Small intestine (tissue), 7 donors: ENCODE results near the gene DMWD. TPM values are rescaled to one million over a fixed set of nuclear protein-coding genes. Genes with fewer than 3 reads are reported as not detected.

Experiments
- DNase-seq, 2 donors: peaks; one replicate each; pipeline versions ENCODE4 v3.0.0 to v3.0.0-alpha.2; 2013
- FAIRE-seq: peaks from 2 replicates; lab custom pipeline; 2012; peaks lifted over from hg19 to GRCh38; lab: Jason Lieb, UNC
- H3K27ac ChIP-seq, 3 donors: one replicate each; pipeline ENCODE4 v1.5.1; 2013; ENCODE audit warnings: low read length in 2 of 3, mild to moderate bottlenecking in 2 of 3, control low read depth in 1 of 3, inconsistent platforms in 1 of 3, low read depth in 1 of 3, moderate library complexity in 1 of 3
- H3K27me3 ChIP-seq, 3 donors: one replicate each; pipeline ENCODE4 v1.6.1; 2013; ENCODE audit warnings: low read length in 3 of 3, inconsistent platforms in 1 of 3; ENCODE audit not compliant: control insufficient read depth in 3 of 3, insufficient read depth in 3 of 3
- H3K36me3 ChIP-seq, 3 donors: one replicate each; pipeline ENCODE4 v1.6.1; 2013; ENCODE audit warnings: low read length in 3 of 3, inconsistent platforms in 1 of 3, low read depth in 1 of 3, mild to moderate bottlenecking in 1 of 3, moderate library complexity in 1 of 3; ENCODE audit not compliant: control insufficient read depth in 3 of 3, insufficient read depth in 2 of 3
- H3K4me1 ChIP-seq, 3 donors: one replicate each; pipeline ENCODE4 v1.6.1; 2013; ENCODE audit warnings: low read length in 2 of 3, inconsistent platforms in 1 of 3, low read depth in 1 of 3, mild to moderate bottlenecking in 1 of 3, moderate library complexity in 1 of 3; ENCODE audit not compliant: control insufficient read depth in 3 of 3, insufficient read depth in 2 of 3
- H3K4me3 ChIP-seq, 3 donors: one replicate each; pipeline ENCODE4 v1.5.1; 2013; ENCODE audit warnings: low read length in 3 of 3, control low read depth in 1 of 3, inconsistent platforms in 1 of 3, low read depth in 1 of 3, mild to moderate bottlenecking in 1 of 3, moderate library complexity in 1 of 3
- H3K9me3 ChIP-seq, 2 donors: one replicate each; pipeline ENCODE4 v1.6.1; 2013; ENCODE audit warnings: low read depth in 1 of 2, low read length in 1 of 2; ENCODE audit not compliant: control insufficient read depth in 2 of 2, insufficient read depth in 1 of 2
- WGBS, 3 donors: extraction: QIAGEN DNeasy Blood & Tissue Kit; methylation state at CpG; one replicate each; pipeline ENCODE4 v1.1.7; 2013; 5-methylcytosine and 5-hydroxymethylcytosine counted together
- polyA plus RNA-seq, 4 donors: library from polyadenylated mRNA; stranded (reverse) in 3 of 4; unstranded in 1 of 4; fragments of 200-250 nt in 3 of 4; fragments of 120-200 nt in 1 of 4; gene quantifications; one replicate each; pipeline versions ENCODE4 v1.2.1 to v1.2.3, GENCODE V29; 2013
- donor health status: healthy with polysubstance abuse.
- donor health status: control.
- donor health status: control.
- donor health status: Bipolar disorder and iron deficiency.
- donor health status: healthy.

DMWD gene
- polyA plus RNA-seq, 4 donors = 4.6 to 20.9 (median 11.9) TPM

GRCh38 chr19:45767881-45768654 is 24.6 kb downstream of the DMWD start:
- no peaks in the 10 kb centered on the region for H3K9me3 ChIP-seq
- H3K36me3 ChIP-seq = peaks cover 0 to 34% (median 0%) of the 10 kb centered on the region in 3 donors
- WGBS, 3 donors = 0 to 2% (median 1%) methylated on average over 84 to 102 of the region's 102 CpGs
- peak; percentile 39 to 80 for DNase-seq
- H3K4me3 ChIP-seq = peak overlapping the region; percentile 63 to 73 (median 68)
- peaks cover 0 to 14% (median 2%) of the 10 kb centered on the region in 3 donors for H3K27me3 ChIP-seq
- H3K4me1 ChIP-seq = peaks cover 1 to 51% (median 11%) of the 10 kb centered on the region in 3 donors
- no peak for FAIRE-seq
- H3K27ac ChIP-seq = peak overlapping the region; percentile 32 to 90 (median 84)

- no peak for FAIRE-seq
Observed at GRCh38 chr19:45767410-45767880, 25.2 kb downstream of the DMWD start.

GRCh38 chr19:45766869-45767346 is 25.7 kb downstream of the DMWD start:
- no peaks in the 10 kb centered on the region for H3K9me3 ChIP-seq
- peaks cover 0 to 14% (median 2%) of the 10 kb centered on the region in 3 donors for H3K27me3 ChIP-seq
- peak overlapping the region in 2 of 3 donors; percentile 84 to 90 for H3K27ac ChIP-seq
- H3K4me3 ChIP-seq = peak overlapping the region in 2 of 3 donors; percentile 68 to 73
- peaks cover 0 to 39% (median 2%) of the 10 kb centered on the region in 3 donors for H3K4me1 ChIP-seq
- H3K36me3 ChIP-seq = peaks cover 0 to 22% (median 0%) of the 10 kb centered on the region in 3 donors
- 25 to 36% (median 34%) methylated on average over 22 to 24 of the region's 24 CpGs for WGBS, 3 donors
- FAIRE-seq = no peak
- DNase-seq = no peak

More at GRCh38 chr19:45767410-45767880, 25.2 kb downstream of the DMWD start:
- DNase-seq = peak; percentile 32 to 76
- WGBS, 3 donors = 11 to 16% (median 11%) methylated on average over 22 to 31 of the region's 31 CpGs
- Histone ChIP-seq H3K27me3 (peaks cover 0 to 14% (median 2%) of the 10 kb centered on the region in 3 donors), H3K4me3 (peak overlapping the region; percentile 63 to 73 (median 68)), H3K9me3 (no peaks in the 10 kb centered on the region), H3K27ac (peak overlapping the region in 2 of 3 donors; percentile 84 to 90), H3K36me3 (peaks cover 0 to 27% (median 0%) of the 10 kb centered on the region in 3 donors), H3K4me1 (peaks cover 0 to 45% (median 5%) of the 10 kb centered on the region in 3 donors)

GRCh38 chr19:45766296-45766868 is 26.3 kb downstream of the DMWD start:
- peaks cover 0 to 14% (median 2%) of the 10 kb centered on the region in 3 donors for H3K27me3 ChIP-seq
- DNase-seq (no peak), FAIRE-seq (no peak)
- WGBS, 3 donors = 59 to 64% (median 63%) methylated on average over 15 to 17 of the region's 17 CpGs
- H3K27ac ChIP-seq = peak overlapping the region in 2 of 3 donors; percentile 84 to 90
- no peaks in the 10 kb centered on the region for H3K9me3 ChIP-seq
- peaks cover 0 to 38% (median 0%) of the 10 kb centered on the region in 3 donors for H3K4me1 ChIP-seq
- H3K4me3 ChIP-seq = peak overlapping the region in 1 of 3 donors; percentile 73
- peaks cover 0 to 17% (median 0%) of the 10 kb centered on the region in 3 donors for H3K36me3 ChIP-seq

- Histone ChIP-seq H3K4me3 (no peak overlapping the region), H3K27ac (no peak overlapping the region), H3K9me3 (no peaks in the 10 kb centered on the region), H3K4me1 (peaks cover 0 to 32% (median 0%) of the 10 kb centered on the region in 3 donors), H3K36me3 (peaks cover 0 to 12% (median 0%) of the 10 kb centered on the region in 3 donors), H3K27me3 (peaks cover 0 to 14% (median 2%) of the 10 kb centered on the region in 3 donors)
- FAIRE-seq (no peak), DNase-seq (no peak)
- WGBS, 3 donors = 77 to 81% (median 79%) methylated on average over 18 to 23 of the region's 23 CpGs
Observed at GRCh38 chr19:45765702-45766295, 26.8 kb downstream of the DMWD start.

- 57 to 71% (median 61%) methylated on average over 21 of the region's 21 CpGs for WGBS, 3 donors
- peaks cover 0 to 14% (median 2%) of the 10 kb centered on the region in 3 donors for H3K27me3 ChIP-seq
- no peak for DNase-seq
Observed at GRCh38 chr19:45764945-45765701, 27.5 kb downstream of the DMWD start.

GRCh38 chr19:45764475-45764874 is 28.2 kb downstream of the DMWD start:
- no peak for DNase-seq
- H3K9me3 ChIP-seq = no peaks in the 10 kb centered on the region
- no peak for FAIRE-seq
- no peak overlapping the region for H3K27ac ChIP-seq
- WGBS, 3 donors = 54 to 64% (median 60%) methylated on average over 6 of the region's 6 CpGs
- peaks cover 0 to 14% (median 2%) of the 10 kb centered on the region in 3 donors for H3K27me3 ChIP-seq
- H3K4me3 ChIP-seq = no peak overlapping the region
- peaks cover 0 to 28% (median 0%) of the 10 kb centered on the region in 3 donors for H3K4me1 ChIP-seq
- H3K36me3 ChIP-seq = peaks cover 0 to 12% (median 0%) of the 10 kb centered on the region in 3 donors

More at GRCh38 chr19:45764945-45765701, 27.5 kb downstream of the DMWD start:
- FAIRE-seq = no peak
- no peaks in the 10 kb centered on the region for H3K9me3 ChIP-seq
- H3K36me3 ChIP-seq = peaks cover 0 to 12% (median 0%) of the 10 kb centered on the region in 3 donors
- peaks cover 0 to 32% (median 0%) of the 10 kb centered on the region in 3 donors for H3K4me1 ChIP-seq
- H3K4me3 ChIP-seq = no peak overlapping the region
- H3K27ac ChIP-seq = no peak overlapping the region
